Hematopoietic multipotent progenitor cell treated with erythropoietin and hydrocortisone succinate and interleukin-3 and kit ligand, for 17 days (in vitro differentiated cells): ENCODE results near the gene HS3ST1.
"Not testable (repeated sequence)": the region's sequence is repeated elsewhere in the genome, so short reads cannot be mapped to it uniquely, and the experiment has no call there.

Source experiments
- DNase-seq: peaks from one replicate; pipeline ENCODE4 v3.0.0-alpha.2; 2015; ENCODE audit warnings: low spot score

HS3ST1 gene

DNA sequence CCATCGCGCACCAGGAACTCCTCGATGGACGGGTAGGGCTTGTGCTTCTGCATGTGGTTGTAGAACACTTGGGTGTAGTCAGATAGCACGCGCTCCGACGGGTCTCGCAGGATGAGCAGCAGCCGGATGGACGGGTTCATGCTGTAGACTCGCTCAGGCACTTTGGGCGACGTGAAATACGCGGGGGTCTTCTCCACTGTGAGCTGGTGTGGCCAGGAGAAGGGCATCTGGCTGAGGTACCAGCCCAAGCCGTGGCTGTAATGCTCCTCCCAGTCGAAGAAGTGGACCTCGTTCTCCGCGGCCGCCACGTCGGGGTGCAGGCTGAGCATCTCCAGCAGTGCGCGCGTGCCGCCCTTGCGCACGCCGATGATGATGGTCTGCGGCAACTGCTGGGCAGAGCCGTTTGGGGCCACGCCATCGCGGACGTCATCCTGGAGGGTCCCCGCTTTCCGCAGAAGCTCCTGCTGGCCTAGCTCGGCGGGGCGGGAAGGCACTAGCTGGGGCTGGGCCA lies 29.2 kb downstream of the HS3ST1 start:
- no peak for DNase-seq

GRCh38 chr4:11397819-11398610 lies 30.7 kb downstream of the HS3ST1 start:
- no peak for DNase-seq

- no peak for DNase-seq
These were observed 31.5 kb downstream of the HS3ST1 start for GRCh38 chr4:11397146-11397545.

DNA sequence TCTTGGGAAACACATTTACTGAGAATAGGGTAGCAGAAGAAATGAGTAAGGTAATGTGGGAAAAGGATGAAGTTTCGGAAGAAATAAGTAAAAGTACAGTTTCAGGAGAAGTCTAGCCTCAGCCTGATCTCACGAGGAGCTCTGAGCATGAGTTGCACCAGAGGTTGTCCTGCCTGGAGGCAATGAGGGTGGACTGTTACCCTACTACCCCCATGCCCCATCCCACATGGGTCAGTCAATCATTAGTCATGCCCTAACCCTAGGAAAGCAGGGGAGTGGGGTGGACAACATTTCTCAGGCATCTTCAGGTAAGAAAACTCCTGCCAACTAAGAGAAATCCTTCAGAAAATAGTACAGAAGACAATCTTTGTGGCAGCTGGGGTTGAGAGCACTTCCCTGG lies 35.1 kb downstream of the HS3ST1 start:
- DNase-seq, result no peak

DNA sequence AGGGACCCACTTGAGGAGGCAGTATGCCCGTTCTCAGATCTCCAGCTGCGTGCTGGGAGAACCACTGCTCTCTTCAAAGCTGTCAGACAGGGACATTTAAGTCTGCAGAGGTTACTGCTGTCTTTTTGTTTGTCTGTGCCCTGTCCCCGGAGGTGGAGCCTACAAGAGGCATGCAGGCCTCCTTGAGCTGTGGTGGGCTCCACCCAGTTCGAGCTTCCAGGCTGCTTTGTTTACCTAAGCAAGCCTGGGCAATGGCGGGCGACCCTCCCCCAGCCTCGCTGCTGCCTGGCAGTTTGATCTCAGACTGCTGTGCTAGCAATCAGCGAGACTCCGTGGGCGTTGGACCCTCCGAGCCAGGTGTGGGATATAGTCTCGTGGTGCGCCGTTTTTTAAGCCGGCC lies 44.6 kb downstream of the HS3ST1 start:
- DNase-seq, result not testable (repeated sequence)

DNA sequence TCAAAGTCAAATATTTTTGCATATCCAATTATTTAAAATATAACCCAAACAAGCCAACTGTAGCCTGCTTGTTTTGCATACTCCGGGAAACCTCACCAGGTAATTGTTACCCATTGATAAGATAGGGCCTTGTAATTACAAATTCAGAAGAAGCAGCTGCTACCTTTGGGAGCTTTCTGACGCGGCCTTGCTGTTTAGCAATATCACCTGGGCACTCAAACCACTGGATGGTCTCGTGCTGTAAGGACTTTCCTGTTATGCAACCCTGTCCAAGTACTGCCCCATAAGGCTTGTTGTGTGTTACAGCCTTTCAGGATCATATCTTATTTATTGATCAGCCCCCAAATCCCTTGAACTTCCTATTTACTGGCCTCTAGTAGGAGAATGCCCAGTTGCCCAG lies 52.1 kb downstream of the HS3ST1 start:
- no peak for DNase-seq

- no peak for DNase-seq
These were observed 52.5 kb downstream of the HS3ST1 start for GRCh38 chr4:11376146-11376545.

GRCh38 chr4:11368701-11369115 lies 60.0 kb downstream of the HS3ST1 start:
- no peak for DNase-seq

DNA sequence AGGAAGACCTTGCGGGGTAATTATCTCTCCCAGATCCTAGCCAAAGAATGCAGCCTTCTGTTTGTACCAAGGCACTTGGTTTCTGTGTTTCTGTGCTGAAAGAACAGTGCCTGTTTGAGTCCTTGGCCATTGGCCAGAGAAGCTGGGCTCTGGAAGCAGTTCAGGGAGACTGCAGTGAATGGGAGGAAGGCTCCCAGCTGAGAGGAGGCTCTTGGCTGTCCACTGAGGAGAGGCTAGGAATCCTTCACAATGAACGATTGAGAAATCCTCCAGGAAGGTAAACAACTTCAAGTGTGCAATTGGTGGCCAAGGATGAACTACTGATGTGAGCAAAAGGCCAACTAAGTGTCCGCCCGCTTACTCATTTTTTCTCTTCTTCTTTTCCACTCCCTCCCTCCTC lies 61.3 kb downstream of the HS3ST1 start:
- DNase-seq, result no peak

DNA sequence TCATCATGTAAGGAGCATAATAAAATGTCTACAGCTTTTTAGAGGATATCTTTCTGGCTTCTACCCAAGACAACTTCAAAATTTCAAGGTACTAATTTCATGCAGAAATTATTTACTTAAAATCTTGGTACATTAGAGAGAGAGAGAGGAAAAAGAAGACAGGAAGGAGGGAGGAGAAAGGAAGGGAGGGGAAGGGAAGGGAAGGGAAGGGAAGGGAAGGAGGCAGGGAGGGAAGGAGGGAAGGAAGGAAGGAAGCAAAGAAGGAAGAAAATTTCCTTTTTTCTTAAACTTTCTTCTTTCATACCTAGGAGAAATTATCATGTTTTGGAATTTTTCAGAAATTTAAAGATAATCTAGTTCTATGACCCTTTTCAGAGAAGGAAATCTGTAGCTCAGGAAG lies 61.8 kb downstream of the HS3ST1 start:
- no peak for DNase-seq

DNA sequence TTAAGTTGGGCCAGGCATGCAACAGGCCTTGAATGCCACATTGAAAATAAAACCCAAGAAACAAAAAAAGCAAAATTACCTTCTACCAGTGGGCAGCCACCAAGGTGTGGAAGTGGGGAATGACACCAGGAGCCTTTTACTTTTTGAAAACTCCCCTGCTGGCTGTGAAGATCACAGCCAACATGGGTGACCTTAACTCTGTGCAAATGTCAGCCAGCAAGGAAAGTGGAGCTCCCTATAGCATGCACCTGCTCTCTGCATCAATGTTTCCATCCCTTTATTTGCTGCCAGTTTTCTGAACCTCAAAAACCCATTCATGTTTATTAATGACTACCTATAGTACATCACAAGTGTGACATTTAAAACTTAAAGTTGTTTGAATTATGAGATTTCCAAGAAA lies 63.7 kb downstream of the HS3ST1 start:
- DNase-seq, result no peak

GRCh38 chr4:11359591-11359990 lies 69.1 kb downstream of the HS3ST1 start:
- DNase-seq, result no peak

GRCh38 chr4:11355226-11355625 lies 73.5 kb downstream of the HS3ST1 start:
- no peak for DNase-seq

- no peak for DNase-seq
These were observed 74.2 kb downstream of the HS3ST1 start for GRCh38 chr4:11354531-11354930.

DNA sequence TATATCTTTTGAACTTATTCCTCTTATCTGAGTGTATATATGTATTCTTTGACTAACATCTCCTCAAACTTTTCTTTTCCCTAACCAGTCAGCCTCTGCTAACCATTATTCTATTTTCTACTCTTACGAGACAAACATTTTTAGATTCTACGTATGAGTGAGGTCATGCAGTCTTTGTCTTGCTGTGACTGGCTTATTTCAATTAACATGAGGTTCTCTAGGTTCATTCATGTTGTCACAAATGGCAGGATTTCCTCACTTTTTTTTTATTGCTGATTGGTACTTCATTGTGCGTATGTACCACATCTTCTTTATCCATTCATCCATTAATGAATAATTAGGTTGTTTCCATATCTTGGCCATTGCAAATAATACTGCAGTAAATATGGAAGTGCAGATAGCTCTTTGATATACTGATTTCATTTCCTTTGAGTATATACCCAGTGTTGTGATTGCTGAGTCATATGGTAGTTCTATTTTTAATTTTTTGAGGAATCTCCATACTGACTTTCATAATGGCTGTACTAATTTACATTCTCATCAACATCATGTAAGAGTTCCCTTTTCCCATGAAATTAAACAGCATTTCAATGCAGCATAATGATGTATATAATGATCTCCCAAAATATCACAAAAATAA lies 80.1 kb downstream of the HS3ST1 start:
- DNase-seq, result no peak

DNA sequence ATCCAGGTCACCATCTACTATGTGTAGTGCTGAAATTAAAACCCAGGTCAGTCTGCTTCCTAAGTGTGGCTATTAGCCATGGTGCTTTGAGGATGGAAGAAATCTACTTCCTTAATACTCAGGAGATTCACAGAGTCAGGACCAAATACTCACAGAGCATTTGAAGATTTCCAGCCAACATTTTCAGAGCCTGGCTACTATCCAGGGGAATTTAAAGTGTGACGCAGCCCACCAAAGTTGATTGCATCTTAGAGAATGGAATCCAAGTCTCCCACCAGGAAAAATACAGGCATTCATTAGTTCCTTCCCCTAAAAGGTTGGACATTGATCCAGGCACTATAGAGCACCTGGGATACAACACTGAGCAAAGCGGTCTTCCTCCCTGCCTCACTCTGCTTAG lies 83.8 kb downstream of the HS3ST1 start:
- DNase-seq, result no peak

DNA sequence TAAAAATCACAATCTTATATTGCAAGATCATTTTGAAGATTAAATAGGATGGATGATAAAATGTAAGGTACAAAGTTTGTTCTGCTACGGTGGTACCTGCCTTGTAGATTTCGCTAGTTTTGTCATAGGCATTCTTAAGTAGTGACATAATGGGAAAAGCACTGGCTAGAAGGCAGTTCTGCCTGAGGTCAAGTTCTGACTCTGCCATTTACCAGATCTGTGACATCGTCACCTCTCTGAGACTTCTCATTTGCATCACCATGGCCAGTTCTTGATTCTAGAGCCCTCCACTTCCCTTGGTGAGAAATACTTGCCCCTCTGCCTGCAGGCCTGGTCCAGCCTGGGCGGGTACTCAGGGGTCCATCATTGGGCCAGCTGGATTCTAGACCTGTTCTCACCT lies 85.2 kb downstream of the HS3ST1 start:
- no peak for DNase-seq
